Measurements from ENCODE around the gene SPDYE16. TPM values are rescaled to one million over a fixed set of nuclear protein-coding genes. Genes with fewer than 3 reads are reported as not detected.
A peak's percentile ranks its signal among the peaks of the same experiment; 100 is the strongest.
"Not testable (repeated sequence)": the region's sequence is repeated elsewhere in the genome, so short reads cannot be mapped to it uniquely, and the experiment has no call there.

The SPDYE16 gene, protein sequence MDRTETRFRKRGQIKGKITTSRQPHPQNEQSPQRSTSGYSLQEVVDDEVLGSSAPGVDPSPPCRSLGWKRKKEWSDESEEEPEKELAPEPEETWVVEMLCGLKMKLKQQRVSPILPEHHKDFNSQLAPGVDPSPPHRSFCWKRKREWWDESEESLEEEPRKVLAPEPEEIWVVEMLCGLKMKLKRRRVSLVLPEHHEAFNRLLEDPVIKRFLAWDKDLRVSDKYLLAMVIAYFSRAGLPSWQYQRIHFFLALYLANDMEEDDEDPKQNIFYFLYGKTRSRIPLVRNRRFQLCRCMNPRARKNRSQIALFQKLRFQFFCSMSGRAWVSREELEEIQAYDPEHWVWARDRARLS
- total RNA-seq (1 to 10 TPM in 1 of 9 donors, under 1 TPM in 5, not detected in 3; 0.18 to 2.9 (median 0.50) TPM), polyA plus RNA-seq (under 1 TPM; 0.16 to 0.40 (median 0.22) TPM)
- long read RNA-seq, donor 1: 0 reads
- long read RNA-seq, donor 2: 0 reads
- long read RNA-seq, donor 3: 0 reads
- long read RNA-seq, donor 4: 0 reads
- long read RNA-seq, donor 5: 0 reads
- long read RNA-seq, donor 6: 0 reads
- long read RNA-seq, donor 7: 0 reads
- long read RNA-seq, donor 8: 0 reads
- long read RNA-seq, donor 9: 0 reads
- long read RNA-seq, donor 10: 0 reads

DNA sequence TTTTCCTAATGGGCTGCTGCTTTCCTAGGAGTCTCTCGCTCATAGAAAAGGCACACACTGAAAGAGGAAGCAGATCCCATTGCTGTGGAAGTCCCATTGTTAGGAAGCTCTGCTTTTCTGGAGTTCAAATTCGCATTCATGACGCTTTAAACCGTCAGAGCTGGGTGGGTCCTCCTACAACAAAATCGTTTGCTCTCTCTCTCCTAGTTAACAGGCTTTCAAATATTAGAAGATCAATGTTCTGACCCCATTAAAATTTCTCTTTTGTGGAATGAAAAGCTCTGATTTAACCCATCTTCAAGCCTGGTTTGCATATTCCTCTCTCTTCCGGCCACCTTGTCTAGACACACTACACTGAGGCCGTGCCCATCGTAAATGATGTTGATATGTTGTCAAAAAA, at the start of gene SPDYE16:
Gene SPDYE16 (minus strand): TSS at position 101 of the 400 bp plus-strand sequence. CDS start 1,838 bp downstream, outside the sequence.
- H3K4me1 ChIP-seq (replicated peaks in 1 of 2); intact Hi-C loops (cut with DNase I); H3K27ac ChIP-seq; H3K9me3 ChIP-seq (replicated peaks in 1 of 3); H3K4me3 ChIP-seq; DNase-seq; H3K36me3 ChIP-seq (replicated peaks in 1 of 2); H3K27me3 ChIP-seq: not testable (repeated sequence)
- WGBS, 4 donors: no CpG with 5 or more reads among the region's 8 CpGs

DNA sequence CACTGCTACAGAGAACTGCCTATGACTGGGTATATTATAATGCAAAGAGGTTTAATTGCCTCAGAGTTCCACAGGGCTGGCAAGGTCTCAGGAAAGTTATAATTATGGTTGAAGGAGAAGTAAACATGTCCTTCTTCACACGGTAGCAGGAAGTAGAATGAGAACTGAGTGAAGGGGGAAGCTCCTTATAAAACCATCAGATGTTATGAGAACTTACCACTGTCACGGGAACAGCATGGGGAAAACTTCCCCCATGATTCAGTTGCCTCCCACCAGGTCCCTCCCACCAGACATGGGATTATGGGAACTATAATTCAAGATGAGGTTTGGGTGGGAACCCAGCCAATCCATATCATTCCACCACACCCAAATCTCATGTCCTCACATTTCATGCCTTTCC, 49.6 kb upstream of the SPDYE16 start:
- 74 to 85% (median 80%) methylated on average over 2 of the region's 2 CpGs for WGBS, 4 donors
- intact Hi-C loops (cut with DNase I): not testable (repeated sequence)

DNA sequence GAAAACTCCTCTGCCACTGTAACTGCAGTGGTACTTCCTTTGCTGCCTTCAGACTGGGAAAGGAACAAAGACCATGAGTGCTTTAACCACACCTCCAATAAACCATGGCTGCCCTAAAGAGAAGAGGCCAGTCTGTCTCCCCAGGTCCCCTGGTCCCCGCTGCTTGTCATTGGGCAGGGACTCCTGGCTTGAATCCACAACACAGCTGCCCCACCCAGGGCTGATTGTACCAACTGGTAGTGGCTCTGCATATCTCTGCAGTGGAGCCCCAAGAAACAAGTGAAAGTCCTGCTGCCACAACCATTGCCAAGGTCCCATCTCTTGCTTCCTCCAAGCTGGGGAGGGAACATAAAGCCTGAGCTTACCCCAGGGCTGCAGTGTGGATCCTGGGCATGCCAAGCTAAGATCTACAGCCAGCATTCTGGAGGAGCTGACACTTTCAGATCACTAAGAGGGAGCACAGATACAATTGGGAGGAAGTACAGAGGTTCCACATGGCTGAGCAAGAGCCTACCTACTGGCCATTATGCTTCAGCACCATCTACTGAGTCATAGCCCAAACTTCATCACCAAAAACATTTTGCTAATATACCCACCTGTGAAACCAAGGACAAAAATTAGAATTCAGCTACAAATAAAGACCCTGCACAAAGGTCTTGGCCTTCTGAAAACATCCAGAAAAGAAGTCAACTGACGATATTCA, 48.7 kb upstream of the SPDYE16 start:
- DNase-seq; H3K27me3 ChIP-seq; H3K36me3 ChIP-seq (replicated peaks in 1 of 2); H3K4me3 ChIP-seq; H3K27ac ChIP-seq; intact Hi-C loops (cut with DNase I); H3K9me3 ChIP-seq (replicated peaks in 1 of 3): not testable (repeated sequence)
- 76 to 100% (median 87%) methylated on average over 1 to 2 of the region's 2 CpGs for WGBS, 4 donors
- peaks cover 0 to 11% of the 10 kb centered on the region in 2 donors for H3K4me1 ChIP-seq (replicated peaks in 1 of 2)

More for the DNA sequence above, 49.6 kb upstream of the SPDYE16 start:
- H3K27ac ChIP-seq; H3K36me3 ChIP-seq (replicated peaks in 1 of 2); H3K4me3 ChIP-seq; H3K4me1 ChIP-seq (replicated peaks in 1 of 2); DNase-seq; H3K9me3 ChIP-seq (replicated peaks in 1 of 3); H3K27me3 ChIP-seq: not testable (repeated sequence)

DNA sequence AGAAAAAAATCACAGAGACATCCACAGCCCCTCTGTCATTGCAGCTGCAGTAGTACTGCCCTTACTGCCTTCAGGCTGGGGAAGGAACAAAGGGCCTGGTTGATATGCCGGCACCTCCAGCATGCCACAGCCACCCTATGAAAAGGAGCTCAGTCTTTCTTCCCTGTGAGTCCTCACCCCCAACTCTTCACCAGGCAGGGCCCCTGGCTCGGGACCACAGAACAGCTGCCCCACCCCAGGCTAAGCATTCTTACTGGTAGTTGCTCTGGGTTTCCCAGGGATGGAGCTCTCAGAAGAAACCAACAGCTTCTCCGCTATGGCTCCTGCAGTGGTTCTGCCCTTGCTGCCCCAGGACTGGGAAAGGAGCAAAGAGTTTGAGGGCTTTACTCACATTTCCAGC, 47.9 kb upstream of the SPDYE16 start:
- 80 to 100% (median 100%) methylated on average over 1 to 3 of the region's 3 CpGs for WGBS, 4 donors
- H3K27ac ChIP-seq; H3K27me3 ChIP-seq; DNase-seq; H3K9me3 ChIP-seq (replicated peaks in 1 of 3); intact Hi-C loops (cut with DNase I); H3K36me3 ChIP-seq (replicated peaks in 1 of 2); H3K4me3 ChIP-seq: not testable (repeated sequence)
- H3K4me1 ChIP-seq (replicated peaks in 1 of 2): peaks cover 0 to 11% of the 10 kb centered on the region in 2 donors

DNA sequence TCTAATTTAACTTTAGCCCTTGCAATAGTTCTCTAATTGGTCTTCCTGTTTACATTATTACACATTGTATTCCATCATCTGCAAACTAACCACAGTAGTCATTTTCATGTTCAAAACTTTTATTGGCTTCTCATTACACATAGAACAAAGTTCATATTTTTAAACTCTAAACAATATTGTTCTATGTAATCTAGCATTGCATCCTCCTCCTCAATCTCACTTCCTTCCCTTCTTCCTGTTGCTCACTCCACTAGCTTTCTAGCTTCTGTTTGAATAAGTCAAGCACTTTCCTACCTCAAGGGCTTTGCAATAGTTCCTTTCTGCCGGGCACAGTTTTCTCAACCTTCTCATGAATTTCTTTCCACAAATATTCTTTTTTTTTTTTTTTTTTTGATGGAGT, 45.5 kb upstream of the SPDYE16 start:
- 33% methylated on average over 1 of the region's 1 CpG; no CpG with 5 or more reads in 3 of the 4 donors for WGBS, 4 donors
- H3K9me3 ChIP-seq (replicated peaks in 1 of 3); H3K4me3 ChIP-seq; H3K36me3 ChIP-seq (replicated peaks in 1 of 2); intact Hi-C loops (cut with DNase I); DNase-seq; H3K27me3 ChIP-seq; H3K27ac ChIP-seq: not testable (repeated sequence)
- H3K4me1 ChIP-seq (replicated peaks in 1 of 2): peaks cover 6 to 17% of the 10 kb centered on the region in 2 donors

DNA sequence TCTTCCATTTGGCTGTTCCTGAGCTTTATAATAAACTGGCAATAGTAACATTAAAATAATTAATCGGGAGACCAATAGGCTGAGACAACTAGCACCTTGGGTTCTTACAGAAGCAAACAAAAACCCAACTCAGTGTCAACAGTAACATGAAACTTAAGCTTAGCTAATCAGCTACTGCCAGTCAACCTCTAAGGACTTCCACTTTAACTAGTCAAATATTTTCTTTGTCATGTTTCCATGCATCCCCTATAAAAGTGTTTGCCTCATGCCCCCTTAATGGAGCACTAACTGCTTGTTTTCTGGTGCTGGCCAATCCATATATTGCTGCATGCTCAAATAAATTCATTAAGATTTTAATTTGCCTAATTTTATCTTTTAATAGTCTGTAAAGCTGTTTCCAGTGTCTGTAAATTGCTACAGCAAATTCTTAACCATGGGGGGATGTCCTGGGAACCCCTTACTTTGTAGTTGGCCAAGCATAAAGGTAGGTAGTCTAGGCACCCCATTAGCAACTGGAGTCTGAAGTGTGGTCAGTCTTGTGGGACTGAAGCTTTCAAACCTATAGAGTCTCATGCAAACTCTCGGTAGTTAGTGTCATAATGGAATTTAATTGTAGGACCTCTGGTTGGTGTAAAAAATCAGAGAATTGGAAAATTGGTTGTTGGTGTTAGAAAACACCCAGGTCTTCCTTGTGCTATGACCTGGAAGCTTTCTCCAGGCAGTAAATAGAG, 43.7 kb upstream of the SPDYE16 start:
- H3K27ac ChIP-seq; intact Hi-C loops (cut with DNase I); H3K9me3 ChIP-seq (replicated peaks in 1 of 3); DNase-seq; H3K36me3 ChIP-seq (replicated peaks in 1 of 2); H3K27me3 ChIP-seq; H3K4me3 ChIP-seq: not testable (repeated sequence)
- 94 to 98% (median 98%) methylated on average over 2 of the region's 2 CpGs for whole genome bisulfite sequencing, 4 donors
- peaks cover 10 to 32% of the 10 kb centered on the region in 2 donors for H3K4me1 ChIP-seq (replicated peaks in 1 of 2)

DNA sequence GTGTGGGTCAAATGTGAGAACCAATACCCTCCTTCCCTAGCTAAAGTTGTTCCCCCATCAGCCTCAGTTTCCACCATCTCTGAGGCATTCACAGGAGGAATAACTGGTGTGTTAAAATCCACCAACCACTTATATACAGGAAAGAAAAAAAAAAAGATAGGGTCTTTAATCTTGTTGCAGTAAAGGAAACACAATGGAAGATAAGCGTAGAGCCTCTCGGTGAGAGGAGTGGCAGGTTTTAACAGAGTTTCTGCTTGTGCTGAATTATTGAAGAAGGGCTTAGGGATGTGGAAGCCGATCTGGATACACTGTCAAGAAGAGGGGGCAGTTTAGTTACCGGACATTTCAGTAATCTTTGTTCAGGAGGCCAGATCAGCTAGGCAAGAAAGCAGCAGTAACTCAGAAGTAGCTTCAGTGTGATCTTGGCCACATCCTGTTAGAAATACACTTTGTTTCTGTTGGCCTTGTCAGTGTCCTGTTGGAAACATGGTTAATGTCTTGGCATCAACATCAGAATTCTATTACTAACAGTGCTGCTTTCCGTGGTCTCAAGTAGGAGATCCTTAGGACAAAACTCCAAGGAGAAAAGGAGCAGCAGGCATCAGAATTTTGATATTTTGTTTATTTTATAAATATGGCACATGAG, 40.7 kb upstream of the SPDYE16 start:
- DNase-seq; H3K27me3 ChIP-seq; intact Hi-C loops (cut with DNase I); H3K36me3 ChIP-seq (replicated peaks in 1 of 2); H3K9me3 ChIP-seq (replicated peaks in 1 of 3); H3K4me3 ChIP-seq: not testable (repeated sequence)
- 25 to 31% (median 29%) methylated on average over 4 to 5 of the region's 5 CpGs for WGBS, 4 donors
- Histone ChIP-seq H3K27ac (peak overlapping the region; percentile 54 to 84 (median 69)), H3K4me1 (replicated peaks in 1 of 2) (peaks cover 10 to 32% of the 10 kb centered on the region in 2 donors)

All from adrenal gland (tissue), 19 donors.